AG04450 (cell line): ENCODE results near the gene CTAGE8. TPM values are rescaled to one million over a fixed set of nuclear protein-coding genes. Genes with fewer than 3 reads are reported as not detected.
"Not testable (repeated sequence)": the region's sequence is repeated elsewhere in the genome, so short reads cannot be mapped to it uniquely, and the experiment has no call there.

Experiments
- CTCF ChIA-PET: fragments of 300-600, 350-600 bp; formaldehyde crosslinking; extraction: SDS; loops from one replicate; lab custom pipeline; 2022; ENCODE audit warnings: antibody characterized with exemption, inconsistent platforms; lab: Charles Lee
- POLR2A ChIA-PET: fragments of 350-600 bp; formaldehyde crosslinking; extraction: SDS; loops from one replicate; lab custom pipeline; 2021; ENCODE audit warnings: antibody characterized with exemption, inconsistent platforms; lab: Yijun Ruan, JAX
- DNase-seq: peaks from one replicate; pipeline ENCODE4 v3.0.0-alpha.2; 2011; ENCODE audit warnings: low read depth, low spot score
- H3K27ac ChIP-seq: one replicate; pipeline ENCODE4 v1.5.1; 2012; ENCODE audit warnings: low read depth, low read length, control low read depth
- H3K27me3 ChIP-seq: one replicate; pipeline ENCODE4 v1.6.0; 2012; ENCODE audit warnings: low read length; ENCODE audit not compliant: control insufficient read depth, insufficient read depth
- H3K4me3 ChIP-seq: 2 replicates; pipeline ENCODE4 v1.5.1; 2011; ENCODE audit warnings: mild to moderate bottlenecking, low read depth, low read length, control low read depth
- H3K9me3 ChIP-seq: 2 replicates; pipeline ENCODE4 v1.5.1; 2012; ENCODE audit warnings: low read length; ENCODE audit not compliant: control insufficient read depth, insufficient read depth
- polyA plus RNA-seq: library from polyadenylated mRNA; depleted of rRNA; stranded (reverse); fragments of >200 nt; gene quantifications from 2 replicates; pipeline ENCODE4 v1.2.3, GENCODE V29; 2011; rRNA removed

The CTAGE8 gene
- polyA plus RNA-seq, 1 experiment: 0.16 TPM

- CTCF ChIA-PET, H3K27ac ChIP-seq, POLR2A ChIA-PET, DNase-seq, H3K27me3 ChIP-seq, H3K9me3 ChIP-seq, H3K4me3 ChIP-seq: not testable (repeated sequence)
Observed at GRCh38 chr7:144228810-144229209, 40.3 kb downstream of the CTAGE8 start.

GRCh38 chr7:144226866-144227265, 42.2 kb downstream of the CTAGE8 start:
- H3K27me3 ChIP-seq, H3K9me3 ChIP-seq, H3K4me3 ChIP-seq, H3K27ac ChIP-seq, POLR2A ChIA-PET, CTCF ChIA-PET, DNase-seq: not testable (repeated sequence)

DNA sequence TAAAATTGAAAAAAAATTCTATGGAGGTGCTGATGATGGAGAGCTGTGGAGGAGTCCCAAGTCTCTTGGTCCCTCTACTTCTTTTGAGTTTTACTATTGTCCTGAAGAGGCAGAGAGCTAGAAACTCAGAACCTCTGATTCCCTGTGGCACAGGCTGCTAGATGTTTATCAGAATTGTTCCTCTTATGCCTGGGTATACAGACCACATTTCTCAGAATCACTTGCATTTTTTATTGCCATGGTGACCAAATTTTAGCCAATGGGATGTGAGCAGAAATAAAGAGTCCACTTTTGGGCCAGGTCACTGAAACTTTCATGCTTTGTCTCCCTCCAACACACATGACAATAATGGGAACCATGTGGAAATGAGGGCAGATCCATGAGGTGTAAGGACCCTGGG, 45.4 kb downstream of the CTAGE8 start:
- DNase-seq, CTCF ChIA-PET, POLR2A ChIA-PET, H3K4me3 ChIP-seq, H3K9me3 ChIP-seq, H3K27ac ChIP-seq, H3K27me3 ChIP-seq: not testable (repeated sequence)

GRCh38 chr7:144220531-144220930, 48.6 kb downstream of the CTAGE8 start:
- H3K9me3 ChIP-seq, H3K27me3 ChIP-seq, H3K4me3 ChIP-seq, CTCF ChIA-PET, H3K27ac ChIP-seq, POLR2A ChIA-PET, DNase-seq: not testable (repeated sequence)

GRCh38 chr7:144219149-144219548, 49.9 kb downstream of the CTAGE8 start:
- DNase-seq, CTCF ChIA-PET, H3K9me3 ChIP-seq, H3K27me3 ChIP-seq, H3K4me3 ChIP-seq, H3K27ac ChIP-seq, POLR2A ChIA-PET: not testable (repeated sequence)

GRCh38 chr7:144218581-144218980, 50.5 kb downstream of the CTAGE8 start:
- CTCF ChIA-PET, DNase-seq, H3K27ac ChIP-seq, H3K9me3 ChIP-seq, H3K27me3 ChIP-seq, H3K4me3 ChIP-seq, POLR2A ChIA-PET: not testable (repeated sequence)

- DNase-seq, CTCF ChIA-PET, H3K27me3 ChIP-seq, H3K27ac ChIP-seq, H3K9me3 ChIP-seq, POLR2A ChIA-PET, H3K4me3 ChIP-seq: not testable (repeated sequence)
Observed at GRCh38 chr7:144217200-144217599, 51.9 kb downstream of the CTAGE8 start.

Other genes starting within 250 kb of the CTAGE8 start
- not detected in 2 replicates for gene OR2A5, start 220.3 kb downstream of the CTAGE8 start, polyA plus RNA-seq
- not detected in 2 replicates for gene OR2A25, start 199.5 kb downstream of the CTAGE8 start, polyA plus RNA-seq
- gene OR2A12, start 183.0 kb downstream of the CTAGE8 start, polyA plus RNA-seq: not detected in 2 replicates
- not detected in 2 replicates for gene OR2A2, start 159.7 kb downstream of the CTAGE8 start, polyA plus RNA-seq
- not detected in 2 replicates for gene OR2A14, start 146.1 kb downstream of the CTAGE8 start, polyA plus RNA-seq
- gene CTAGE4, start 85.8 kb downstream of the CTAGE8 start, polyA plus RNA-seq: 0.04 TPM in 1 of 2 replicates, not detected in the other
- 0.10 and 0.20 TPM in 2 replicates for gene ARHGEF35, start 73.5 kb downstream of the CTAGE8 start, polyA plus RNA-seq
- gene OR2A42, start 29.7 kb downstream of the CTAGE8 start, polyA plus RNA-seq: not detected in 2 replicates
- gene OR2A7, start 4.5 kb downstream of the CTAGE8 start, polyA plus RNA-seq: 0.06 TPM in 1 of 2 replicates, not detected in the other
- not detected in 2 replicates for gene OR2A1, start 43.1 kb upstream of the CTAGE8 start, polyA plus RNA-seq
- gene ARHGEF5, start 86.1 kb upstream of the CTAGE8 start, polyA plus RNA-seq: 0.47 and 0.79 TPM in 2 replicates
- gene NOBOX, start 134.4 kb upstream of the CTAGE8 start, polyA plus RNA-seq: not detected in 2 replicates